Ascending aorta (tissue), 2 donors: ENCODE data around the gene OR51D1. TPM values are rescaled to one million over a fixed set of nuclear protein-coding genes. Genes with fewer than 3 reads are reported as not detected.

Source experiments
- DNase-seq, 2 donors: peaks; one replicate each; pipeline ENCODE4 v3.0.0-alpha.2; 2019; ENCODE audit warnings: low spot score in 2 of 2
- H3K27ac ChIP-seq, 2 donors: fragments of 200-600 bp; sonication (generic); one replicate each; pipeline ENCODE4 v1.5.1; 2016 to 2017; ENCODE audit warnings: mild to moderate bottlenecking in 1 of 2
- H3K27me3 ChIP-seq: fragments of 200-600 bp; sonication (generic); one replicate; pipeline ENCODE4 v1.5.1; 2017
- H3K36me3 ChIP-seq, 2 donors: fragments of 200-600 bp; sonication (generic); one replicate each; pipeline ENCODE4 v1.5.1; 2016
- H3K4me1 ChIP-seq, 2 donors: fragments of 200-600 bp; sonication (generic); one replicate each; pipeline ENCODE4 v1.5.1; 2016 to 2017; ENCODE audit warnings: mild to moderate bottlenecking in 1 of 2
- H3K4me3 ChIP-seq, 2 donors: fragments of 200-600 bp; sonication (generic); one replicate each; pipeline ENCODE4 v1.5.1; 2016 to 2017; ENCODE audit warnings: mild to moderate bottlenecking in 1 of 2
- H3K9me3 ChIP-seq, 2 donors: fragments of 200-600 bp; sonication (generic); one replicate each; pipeline ENCODE4 v1.5.1; 2016
- intact Hi-C: fragments of 100-400 bp; cut with DNase I; formaldehyde crosslinking; loops from one replicate; pipeline ENCODE4 v1.15.1; 2023
- total RNA-seq: library from RNA; depleted of rRNA; stranded (reverse); fragments of >200 nt; gene quantifications from one replicate; pipeline ENCODE4 v1.1.0, GENCODE V29; 2016
- TF ChIP-seq, protein P1 (sequence below), 3 experiments: fragments of 200-600 bp in 2 of 3; fragments of 450-650 bp in 1 of 3; sonication (generic) in 2 of 3; IDR thresholded peaks; one replicate each; pipeline ENCODE4 v1.5.1; 2016 to 2019; ENCODE audit warnings: antibody characterized with exemption in 3 of 3, mild to moderate bottlenecking in 1 of 3, moderate library complexity in 1 of 3

OR51D1 gene
- total RNA-seq, 1 donor from 2014 or later: not detected

DNA sequence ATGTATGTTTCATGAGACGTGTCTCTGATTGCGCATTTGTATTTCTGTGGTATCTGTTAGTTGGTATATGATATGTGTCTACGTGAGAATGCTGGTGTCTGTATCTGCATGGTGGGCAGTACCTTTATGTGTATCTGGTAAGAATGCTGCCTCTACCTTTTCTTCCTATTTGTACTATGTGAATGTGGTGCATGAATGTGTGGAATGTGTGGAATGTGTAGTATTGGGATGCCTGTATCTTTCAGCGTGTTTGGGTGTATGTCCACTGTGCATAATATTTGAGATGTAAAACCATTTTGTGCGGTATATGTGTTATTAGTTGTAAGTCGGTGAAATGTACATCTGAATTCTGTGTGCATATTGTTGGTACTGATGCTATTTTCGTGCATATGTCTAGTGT, 4.2 kb downstream of the OR51D1 start:
- TF ChIP-seq, protein P1, sequence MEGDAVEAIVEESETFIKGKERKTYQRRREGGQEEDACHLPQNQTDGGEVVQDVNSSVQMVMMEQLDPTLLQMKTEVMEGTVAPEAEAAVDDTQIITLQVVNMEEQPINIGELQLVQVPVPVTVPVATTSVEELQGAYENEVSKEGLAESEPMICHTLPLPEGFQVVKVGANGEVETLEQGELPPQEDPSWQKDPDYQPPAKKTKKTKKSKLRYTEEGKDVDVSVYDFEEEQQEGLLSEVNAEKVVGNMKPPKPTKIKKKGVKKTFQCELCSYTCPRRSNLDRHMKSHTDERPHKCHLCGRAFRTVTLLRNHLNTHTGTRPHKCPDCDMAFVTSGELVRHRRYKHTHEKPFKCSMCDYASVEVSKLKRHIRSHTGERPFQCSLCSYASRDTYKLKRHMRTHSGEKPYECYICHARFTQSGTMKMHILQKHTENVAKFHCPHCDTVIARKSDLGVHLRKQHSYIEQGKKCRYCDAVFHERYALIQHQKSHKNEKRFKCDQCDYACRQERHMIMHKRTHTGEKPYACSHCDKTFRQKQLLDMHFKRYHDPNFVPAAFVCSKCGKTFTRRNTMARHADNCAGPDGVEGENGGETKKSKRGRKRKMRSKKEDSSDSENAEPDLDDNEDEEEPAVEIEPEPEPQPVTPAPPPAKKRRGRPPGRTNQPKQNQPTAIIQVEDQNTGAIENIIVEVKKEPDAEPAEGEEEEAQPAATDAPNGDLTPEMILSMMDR (IDR thresholded peaks at IDR 0.05): no peak
- Histone ChIP-seq H3K4me3 (no peak overlapping the region), H3K36me3 (no peaks in the 10 kb centered on the region), H3K4me1 (peaks cover 0 to 2% of the 10 kb centered on the region in 2 donors), H3K27me3 (no peaks in the 10 kb centered on the region), H3K27ac (no peak overlapping the region), H3K9me3 (no peaks in the 10 kb centered on the region)
- DNase-seq: no peak
- intact Hi-C loops: no loop called here

- TF ChIP-seq, protein P1 (IDR thresholded peaks at IDR 0.05): no peak
- Histone ChIP-seq H3K36me3 (no peaks in the 10 kb centered on the region), H3K9me3 (no peaks in the 10 kb centered on the region), H3K4me1 (no peaks in the 10 kb centered on the region), H3K27me3 (no peaks in the 10 kb centered on the region), H3K4me3 (no peak overlapping the region), H3K27ac (no peak overlapping the region)
- intact Hi-C loops: no loop called here
- DNase-seq: no peak
These were observed 4.8 kb downstream of the OR51D1 start for GRCh38 chr11:4642043-4642442.

- Histone ChIP-seq H3K4me3 (no peak overlapping the region), H3K4me1 (no peaks in the 10 kb centered on the region), H3K9me3 (no peaks in the 10 kb centered on the region), H3K27ac (no peak overlapping the region), H3K36me3 (no peaks in the 10 kb centered on the region), H3K27me3 (no peaks in the 10 kb centered on the region)
- DNase-seq: no peak
- TF ChIP-seq, protein P1 (IDR thresholded peaks at IDR 0.05): no peak
- intact Hi-C loops: no loop called here
These were observed 5.8 kb downstream of the OR51D1 start for GRCh38 chr11:4643076-4643475.

GRCh38 chr11:4643682-4644081, 6.4 kb downstream of the OR51D1 start, which contains the start of gene OR51E1:
Gene OR51E1, plus strand, starts transcription at chr11:4643982. Its CDS starts 8,545 bp downstream, at chr11:4652527.
- Histone ChIP-seq H3K27ac (no peak within 1 kb of the TSS), H3K4me3 (no peak within 1 kb of the TSS), H3K4me1 (no peaks in the 10 kb centered on the region), H3K27me3 (no peaks in the 10 kb centered on the region), H3K36me3 (no peaks in the 10 kb centered on the region), H3K9me3 (no peaks in the 10 kb centered on the region)
- TF ChIP-seq, protein P1 (IDR thresholded peaks at IDR 0.05): no peak
- DNase-seq: no peak
- intact Hi-C loops: no loop called here

DNA sequence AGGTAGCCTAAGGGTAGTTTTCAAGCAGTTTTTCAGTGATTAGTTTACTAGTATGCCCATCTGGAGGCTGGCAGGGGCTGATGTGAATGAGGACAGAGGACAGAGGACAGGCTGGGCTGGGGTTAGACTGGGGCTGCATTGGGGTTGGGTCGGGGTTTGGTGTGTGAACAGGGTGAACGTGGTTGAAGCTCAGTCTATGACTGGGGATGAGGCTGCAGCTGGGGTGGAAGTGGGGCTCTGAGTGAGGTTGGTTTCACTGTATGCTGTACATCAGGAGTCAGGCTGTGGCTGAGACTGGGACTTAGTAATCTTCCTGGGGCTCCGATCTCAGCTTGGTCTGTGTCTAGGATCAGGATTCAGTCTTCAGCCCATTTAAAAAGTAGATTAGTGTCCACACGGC, 7.0 kb downstream of the OR51D1 start:
- no peaks in the 10 kb centered on the region for H3K4me1 ChIP-seq
- intact Hi-C loops: no loop called here
- DNase-seq: no peak
- no peaks in the 10 kb centered on the region for H3K9me3 ChIP-seq
- no peaks in the 10 kb centered on the region for H3K36me3 ChIP-seq
- no peak overlapping the region for H3K27ac ChIP-seq
- no peak overlapping the region for H3K4me3 ChIP-seq
- TF ChIP-seq, protein P1 (IDR thresholded peaks at IDR 0.05): no peak
- no peaks in the 10 kb centered on the region for H3K27me3 ChIP-seq

DNA sequence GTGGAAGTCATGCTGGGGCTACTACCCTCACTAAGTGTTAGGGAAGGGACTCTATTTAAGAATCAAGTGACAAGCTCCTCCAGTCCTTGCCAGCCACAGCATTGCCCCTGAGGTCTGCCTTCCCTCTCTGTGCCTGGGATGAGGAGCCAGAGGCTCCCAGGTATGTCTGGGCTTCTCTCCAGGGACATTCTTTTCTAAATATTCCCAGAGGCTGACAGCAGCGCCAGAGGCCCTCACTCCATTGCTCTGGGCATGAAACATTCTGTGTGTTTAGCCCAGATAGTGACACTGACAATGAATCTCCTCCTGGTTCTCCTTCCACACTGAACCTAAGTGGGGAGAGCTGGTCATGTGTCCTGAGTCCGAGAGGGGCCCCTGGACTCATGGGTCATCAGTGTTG, 8.7 kb downstream of the OR51D1 start:
- Histone ChIP-seq H3K27ac (no peak overlapping the region), H3K36me3 (no peaks in the 10 kb centered on the region), H3K4me1 (no peaks in the 10 kb centered on the region), H3K4me3 (no peak overlapping the region), H3K9me3 (no peaks in the 10 kb centered on the region), H3K27me3 (no peaks in the 10 kb centered on the region)
- intact Hi-C loops: no loop called here
- no peak for DNase-seq
- TF ChIP-seq, protein P1 (IDR thresholded peaks at IDR 0.05): no peak
